LNCAP (cell line): Measurements from ENCODE around the gene PSMD2.
A peak's percentile ranks its signal among the peaks of the same experiment; 100 is the strongest.

Experiments used
- TF ChIP-seq, protein P1 (sequence below): fragments of 450-650 bp; IDR thresholded peaks from 2 replicates; pipeline ENCODE4 v1.5.1; 2017; ENCODE audit warnings: mild to moderate bottlenecking

The PSMD2 gene

DNA sequence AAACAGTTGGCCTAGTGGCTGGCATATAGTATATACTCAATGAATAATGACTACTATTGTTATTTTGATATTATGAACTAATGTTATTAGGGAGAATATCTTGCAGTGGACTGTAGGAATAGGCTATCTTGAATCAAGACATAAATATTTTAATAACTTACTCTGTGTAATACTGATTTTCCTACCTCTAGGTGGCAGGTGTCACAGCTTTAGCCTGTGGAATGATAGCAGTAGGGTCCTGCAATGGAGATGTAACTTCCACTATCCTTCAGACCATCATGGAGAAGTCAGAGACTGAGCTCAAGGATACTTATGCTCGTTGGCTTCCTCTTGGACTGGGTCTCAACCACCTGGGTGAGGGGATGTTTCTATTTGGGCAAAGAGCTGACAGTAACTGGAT lies 6.5 kb downstream of the PSMD2 start:
- TF ChIP-seq, protein P1, sequence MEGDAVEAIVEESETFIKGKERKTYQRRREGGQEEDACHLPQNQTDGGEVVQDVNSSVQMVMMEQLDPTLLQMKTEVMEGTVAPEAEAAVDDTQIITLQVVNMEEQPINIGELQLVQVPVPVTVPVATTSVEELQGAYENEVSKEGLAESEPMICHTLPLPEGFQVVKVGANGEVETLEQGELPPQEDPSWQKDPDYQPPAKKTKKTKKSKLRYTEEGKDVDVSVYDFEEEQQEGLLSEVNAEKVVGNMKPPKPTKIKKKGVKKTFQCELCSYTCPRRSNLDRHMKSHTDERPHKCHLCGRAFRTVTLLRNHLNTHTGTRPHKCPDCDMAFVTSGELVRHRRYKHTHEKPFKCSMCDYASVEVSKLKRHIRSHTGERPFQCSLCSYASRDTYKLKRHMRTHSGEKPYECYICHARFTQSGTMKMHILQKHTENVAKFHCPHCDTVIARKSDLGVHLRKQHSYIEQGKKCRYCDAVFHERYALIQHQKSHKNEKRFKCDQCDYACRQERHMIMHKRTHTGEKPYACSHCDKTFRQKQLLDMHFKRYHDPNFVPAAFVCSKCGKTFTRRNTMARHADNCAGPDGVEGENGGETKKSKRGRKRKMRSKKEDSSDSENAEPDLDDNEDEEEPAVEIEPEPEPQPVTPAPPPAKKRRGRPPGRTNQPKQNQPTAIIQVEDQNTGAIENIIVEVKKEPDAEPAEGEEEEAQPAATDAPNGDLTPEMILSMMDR: peak; percentile 55; the same call in 1 of the 2 replicates

DNA sequence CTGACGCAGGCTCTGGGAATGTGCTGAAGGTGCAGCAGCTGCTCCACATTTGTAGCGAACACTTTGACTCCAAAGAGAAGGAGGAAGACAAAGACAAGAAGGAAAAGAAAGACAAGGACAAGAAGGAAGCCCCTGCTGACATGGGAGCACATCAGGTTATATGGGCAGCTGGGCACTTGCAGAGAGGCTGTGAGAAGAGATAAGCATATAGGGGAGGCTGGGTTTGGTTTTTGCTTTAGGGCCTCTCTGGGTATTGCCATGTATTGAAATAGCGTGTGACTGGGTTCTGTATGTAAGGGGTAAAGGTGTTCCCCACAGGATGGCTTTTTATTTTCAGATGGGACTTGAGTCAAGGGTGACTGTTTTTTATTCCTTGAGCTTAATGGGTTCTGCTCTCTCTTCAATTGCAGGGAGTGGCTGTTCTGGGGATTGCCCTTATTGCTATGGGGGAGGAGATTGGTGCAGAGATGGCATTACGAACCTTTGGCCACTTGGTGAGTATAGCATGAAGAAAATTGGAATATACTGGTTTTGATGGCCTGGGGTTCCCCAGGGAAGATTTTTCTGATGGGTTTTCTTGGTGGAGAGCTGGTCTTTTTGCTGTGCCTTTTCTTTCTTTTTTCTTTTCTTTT lies 7.4 kb downstream of the PSMD2 start:
- TF ChIP-seq, protein P1: no peak

DNA sequence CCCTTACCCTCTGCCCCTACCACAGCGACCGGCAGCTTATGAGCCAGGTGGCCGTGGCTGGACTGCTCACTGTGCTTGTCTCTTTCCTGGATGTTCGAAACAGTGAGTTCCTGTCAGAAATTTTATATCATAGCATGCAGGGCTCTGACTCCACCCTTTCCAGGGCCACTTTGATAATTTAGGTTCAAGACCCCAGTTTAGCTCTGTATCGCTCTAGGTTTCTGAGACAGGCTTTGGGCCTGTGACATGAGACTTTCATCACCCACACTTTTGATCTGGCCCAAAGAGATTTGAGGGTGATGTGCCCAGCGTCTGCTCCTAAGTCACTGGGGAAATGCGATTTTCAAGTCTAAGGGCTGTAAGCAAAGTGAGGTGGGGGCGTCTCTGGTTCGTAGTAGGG lies 8.9 kb downstream of the PSMD2 start:
- TF ChIP-seq, protein P1: no peak

DNA sequence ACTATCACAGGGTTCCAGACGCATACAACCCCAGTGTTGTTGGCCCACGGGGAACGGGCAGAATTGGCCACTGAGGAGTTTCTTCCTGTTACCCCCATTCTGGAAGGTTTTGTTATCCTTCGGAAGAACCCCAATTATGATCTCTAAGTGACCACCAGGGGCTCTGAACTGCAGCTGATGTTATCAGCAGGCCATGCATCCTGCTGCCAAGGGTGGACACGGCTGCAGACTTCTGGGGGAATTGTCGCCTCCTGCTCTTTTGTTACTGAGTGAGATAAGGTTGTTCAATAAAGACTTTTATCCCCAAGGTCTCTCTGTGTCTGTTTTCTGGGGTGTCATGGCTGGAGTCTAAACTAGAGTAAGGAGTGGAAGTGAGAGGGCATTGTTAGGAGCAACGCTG lies 9.7 kb downstream of the PSMD2 start:
- TF ChIP-seq, protein P1: no peak

DNA sequence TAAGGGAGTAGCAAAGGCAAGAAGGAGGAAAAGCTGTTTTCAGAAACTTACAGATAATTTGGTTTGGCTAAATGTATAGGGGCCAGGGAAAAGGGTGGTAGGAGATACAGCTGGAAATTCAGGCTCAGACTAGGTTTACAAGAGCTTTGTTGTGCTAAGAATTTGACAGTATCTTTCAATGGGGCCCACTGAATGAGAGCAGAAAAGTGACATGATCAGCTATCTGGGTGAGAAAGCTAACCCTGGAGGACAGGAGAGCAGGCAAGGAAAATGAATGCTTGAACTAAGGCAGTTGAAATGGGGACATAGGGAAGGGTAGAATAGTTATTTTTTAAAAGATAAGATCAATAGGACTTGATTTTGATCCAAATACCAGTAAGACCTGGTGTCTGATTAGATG lies 12.6 kb downstream of the PSMD2 start:
- TF ChIP-seq, protein P1: no peak

DNA sequence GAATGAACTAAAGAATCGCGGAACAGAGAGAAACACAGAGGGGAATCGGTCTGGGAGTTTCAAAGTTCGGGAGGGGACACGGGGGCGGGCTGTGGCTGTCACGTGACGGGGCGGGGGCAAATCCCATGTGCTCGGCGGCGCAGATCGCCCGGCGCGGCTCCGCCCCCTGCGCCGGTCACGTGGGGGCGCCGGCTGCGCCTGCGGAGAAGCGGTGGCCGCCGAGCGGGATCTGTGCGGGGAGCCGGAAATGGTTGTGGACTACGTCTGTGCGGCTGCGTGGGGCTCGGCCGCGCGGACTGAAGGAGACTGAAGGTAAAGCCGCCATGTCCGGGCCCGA lies 15.3 kb downstream of the PSMD2 start, which contains the start of gene EIF4G1:
TSS of gene EIF4G1 (plus strand) at position 244 of the 337 bp plus-strand sequence. CDS start 1,191 bp downstream, outside the sequence.
- TF ChIP-seq, protein P1: no peak

DNA sequence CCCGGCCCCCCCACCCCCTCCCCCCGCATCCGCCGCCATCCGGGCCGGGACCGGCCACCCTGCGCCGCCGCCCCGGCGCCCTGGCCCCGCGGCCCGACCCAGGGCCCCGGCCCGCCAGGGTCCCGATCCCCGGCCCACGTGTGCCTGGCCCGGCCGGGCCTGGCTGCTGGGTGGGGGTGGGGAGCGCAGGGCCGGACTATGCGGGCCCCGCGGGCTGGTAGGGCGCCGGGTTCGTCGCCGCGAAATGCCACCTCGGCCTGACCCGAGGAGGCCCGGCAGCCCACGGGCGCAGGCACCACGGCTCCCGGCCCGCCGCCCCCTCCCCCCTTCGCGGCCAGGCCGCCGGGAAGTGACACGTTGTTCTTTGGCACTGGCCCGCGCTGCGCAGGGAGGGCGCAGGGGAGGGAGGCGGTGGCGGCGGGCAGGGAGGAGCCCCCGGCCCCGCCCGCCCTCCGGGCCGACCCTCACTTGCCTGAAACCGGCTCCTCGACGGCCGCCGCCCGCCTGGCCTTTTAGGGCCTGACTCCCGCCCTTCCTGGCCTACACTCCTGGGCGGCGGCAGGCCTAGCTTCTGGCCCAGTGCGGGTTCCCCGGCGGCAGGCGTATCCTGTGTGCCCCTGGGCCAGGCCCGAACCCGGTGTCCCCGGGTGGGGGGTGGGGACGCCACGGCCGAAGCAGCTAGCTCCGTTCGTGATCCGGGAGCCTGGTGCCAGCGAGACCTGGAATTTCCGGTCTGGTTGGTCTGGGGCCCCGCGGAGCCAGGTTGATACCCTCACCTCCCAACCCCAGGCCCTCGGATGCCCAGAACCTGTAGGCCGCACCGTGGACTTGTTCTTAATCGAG lies 15.9 kb downstream of the PSMD2 start:
- TF ChIP-seq, protein P1: no peak
